GM19239 (cell line): ENCODE data around the gene RBMS1.

Experiments
- DNase-seq: peaks from one replicate; pipeline ENCODE4 v3.0.0; 2011; ENCODE audit warnings: low spot score; ENCODE audit not compliant: insufficient read length
- FAIRE-seq: peaks from 2 replicates; lab custom pipeline; 2011; peaks lifted over from hg19 to GRCh38; lab: Jason Lieb, UNC

Gene RBMS1

GRCh38 chr2:160268151-160268781 is 225.3 kb downstream of the RBMS1 start:
- FAIRE-seq (no peak), DNase-seq (no peak)

- no peak for DNase-seq
These were observed 225.9 kb downstream of the RBMS1 start for GRCh38 chr2:160267692-160268091.

GRCh38 chr2:160267022-160267421 is 226.6 kb downstream of the RBMS1 start:
- DNase-seq (no peak), FAIRE-seq (no peak)

More at GRCh38 chr2:160267692-160268091, 225.9 kb downstream of the RBMS1 start:
- FAIRE-seq: no peak

- DNase-seq (no peak), FAIRE-seq (no peak)
These were observed 227.5 kb downstream of the RBMS1 start for GRCh38 chr2:160266037-160266551.

- DNase-seq: no peak
- FAIRE-seq: no peak
These were observed 229.3 kb downstream of the RBMS1 start for GRCh38 chr2:160264308-160264707.

GRCh38 chr2:160261732-160262131 is 231.9 kb downstream of the RBMS1 start:
- DNase-seq (no peak), FAIRE-seq (no peak)

- DNase-seq: no peak
- FAIRE-seq: no peak
These were observed 235.2 kb downstream of the RBMS1 start for GRCh38 chr2:160258492-160258805.

- DNase-seq (no peak), FAIRE-seq (no peak)
These were observed 235.7 kb downstream of the RBMS1 start for GRCh38 chr2:160257743-160258491.

- FAIRE-seq (no peak), DNase-seq (no peak)
These were observed 236.4 kb downstream of the RBMS1 start for GRCh38 chr2:160257041-160257742.

- FAIRE-seq: no peak
These were observed 237.1 kb downstream of the RBMS1 start for GRCh38 chr2:160256507-160256906.

GRCh38 chr2:160255408-160255807 is 238.2 kb downstream of the RBMS1 start:
- no peak for FAIRE-seq
- DNase-seq: no peak

More at GRCh38 chr2:160256507-160256906, 237.1 kb downstream of the RBMS1 start:
- no peak for DNase-seq

- DNase-seq (no peak), FAIRE-seq (no peak)
These were observed 239.3 kb downstream of the RBMS1 start for GRCh38 chr2:160254189-160254762.

GRCh38 chr2:160253440-160254188 is 240.0 kb downstream of the RBMS1 start:
- no peak for DNase-seq
- FAIRE-seq: no peak

- FAIRE-seq: no peak
These were observed 240.7 kb downstream of the RBMS1 start for GRCh38 chr2:160252900-160253299.

GRCh38 chr2:160252278-160252887 is 241.2 kb downstream of the RBMS1 start:
- peak; percentile 58 for FAIRE-seq
- no peak for DNase-seq

More at GRCh38 chr2:160252900-160253299, 240.7 kb downstream of the RBMS1 start:
- no peak for DNase-seq

- DNase-seq: no peak
- no peak for FAIRE-seq
These were observed 242.0 kb downstream of the RBMS1 start for GRCh38 chr2:160251569-160251968.

GRCh38 chr2:160249876-160250275 is 243.7 kb downstream of the RBMS1 start:
- FAIRE-seq (no peak), DNase-seq (no peak)

- no peak for FAIRE-seq
- no peak for DNase-seq
These were observed 246.1 kb downstream of the RBMS1 start for GRCh38 chr2:160247296-160248035.

- FAIRE-seq: no peak
These were observed 247.3 kb downstream of the RBMS1 start for GRCh38 chr2:160246356-160246755.

More at GRCh38 chr2:160246356-160246755, 247.3 kb downstream of the RBMS1 start:
- no peak for DNase-seq
